ENCODE measurements around the gene PGD.

Gene PGD

DNA sequence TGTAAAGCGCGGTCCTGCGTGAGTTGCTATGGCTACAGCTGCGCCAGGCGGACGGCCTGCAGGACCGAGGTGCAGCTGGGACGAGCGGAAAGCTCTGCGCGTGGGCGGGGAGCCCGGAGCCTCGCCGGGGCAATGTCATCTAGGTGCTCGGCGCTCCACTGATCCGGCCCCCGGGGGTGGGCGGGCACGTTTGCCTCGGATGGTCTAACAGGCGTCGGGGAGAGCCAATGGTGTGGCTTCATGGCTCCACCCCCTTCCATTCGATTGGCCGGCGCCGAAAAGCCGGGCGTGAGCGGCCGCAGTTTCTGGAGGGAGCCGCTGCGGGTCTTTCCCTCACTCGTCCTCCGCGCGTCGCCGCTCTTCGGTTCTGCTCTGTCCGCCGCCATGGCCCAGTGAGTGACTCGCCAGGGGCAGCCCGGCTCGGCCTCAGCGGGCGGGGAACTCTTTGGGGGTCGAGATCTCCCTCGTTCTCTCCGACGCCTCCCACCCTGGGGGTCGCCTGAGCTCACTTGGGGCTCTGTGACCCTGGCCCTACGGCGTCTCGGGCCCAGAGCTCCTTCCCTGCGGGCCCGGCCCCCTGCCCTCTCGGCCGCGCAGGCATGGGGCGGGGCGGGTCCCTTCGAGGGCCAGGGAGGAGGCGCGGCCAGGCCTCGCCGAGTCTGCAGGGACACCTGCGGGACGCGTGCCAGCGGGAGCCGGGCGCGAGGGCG, at the start of gene PGD:
TSS of gene PGD (plus strand) at position 331 of the 710 bp plus-strand sequence. CDS start at position 385, 54 bp downstream.
- FAIRE-seq: peak; percentile 72
- DNase-seq (ENCODE audit: insufficient read length, low spot score): peak; percentile 99

DNA sequence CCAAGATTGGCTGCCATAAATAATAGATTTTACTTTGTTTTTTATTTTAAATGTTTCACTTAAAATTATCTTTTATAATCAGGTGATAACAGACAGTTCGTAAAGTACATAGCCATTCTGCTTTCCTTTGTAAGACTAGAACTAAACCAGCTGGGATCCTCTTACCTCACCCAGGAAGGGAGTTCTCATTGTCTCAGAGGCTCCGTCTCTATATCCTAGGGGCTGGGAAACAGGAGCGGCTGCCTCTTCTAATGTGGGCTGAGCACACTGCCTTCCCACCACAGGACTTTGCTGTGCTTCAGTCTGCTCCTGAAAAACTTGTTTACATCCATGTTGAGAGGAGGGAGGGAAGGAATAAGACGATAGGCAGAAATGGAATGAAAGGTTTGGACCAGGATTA, 45.6 kb upstream of the PGD start:
- FAIRE-seq (no peak), DNase-seq (ENCODE audit: insufficient read length, low spot score) (no peak)

DNA sequence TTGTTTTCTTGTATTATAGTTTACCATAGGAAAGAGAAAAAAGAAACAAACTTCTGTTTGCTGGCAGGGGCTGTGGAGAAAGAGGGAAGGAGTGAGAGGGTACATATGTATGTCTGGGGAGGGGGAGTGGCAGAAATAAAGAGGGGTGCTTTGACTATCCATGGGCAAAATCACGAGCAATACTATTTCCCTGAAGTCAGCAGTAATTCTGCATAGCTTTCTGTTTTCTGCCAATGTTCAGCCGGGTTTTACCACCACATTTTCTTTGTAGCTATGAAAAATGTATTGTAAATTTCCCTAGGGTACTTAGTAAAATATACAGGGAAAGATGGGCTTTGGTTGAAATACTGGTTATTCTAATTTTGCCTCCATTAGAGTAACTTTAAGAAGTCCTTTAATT, 45.2 kb upstream of the PGD start:
- no peak for DNase-seq (ENCODE audit: insufficient read length, low spot score)
- no peak for FAIRE-seq

DNA sequence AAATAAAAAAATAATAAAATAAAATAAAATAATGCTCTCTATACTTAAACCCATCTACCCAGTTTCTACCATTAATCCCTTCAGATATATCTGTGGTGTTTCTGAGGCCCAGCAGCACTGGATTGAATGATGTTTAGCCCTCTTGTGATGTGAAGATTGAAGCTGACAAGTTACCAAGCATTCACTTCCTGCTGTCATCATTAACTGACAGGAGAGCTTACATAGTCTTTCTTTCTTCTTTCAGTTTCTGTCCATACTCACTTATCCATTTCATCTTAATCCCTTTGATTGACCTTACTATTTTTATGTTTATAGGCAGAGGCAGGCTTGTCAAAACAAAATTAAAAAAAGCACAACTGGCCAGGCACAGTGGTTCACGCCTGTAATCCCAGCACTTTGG, 38.8 kb upstream of the PGD start:
- DNase-seq (ENCODE audit: insufficient read length, low spot score): no peak
- no peak for FAIRE-seq

DNA sequence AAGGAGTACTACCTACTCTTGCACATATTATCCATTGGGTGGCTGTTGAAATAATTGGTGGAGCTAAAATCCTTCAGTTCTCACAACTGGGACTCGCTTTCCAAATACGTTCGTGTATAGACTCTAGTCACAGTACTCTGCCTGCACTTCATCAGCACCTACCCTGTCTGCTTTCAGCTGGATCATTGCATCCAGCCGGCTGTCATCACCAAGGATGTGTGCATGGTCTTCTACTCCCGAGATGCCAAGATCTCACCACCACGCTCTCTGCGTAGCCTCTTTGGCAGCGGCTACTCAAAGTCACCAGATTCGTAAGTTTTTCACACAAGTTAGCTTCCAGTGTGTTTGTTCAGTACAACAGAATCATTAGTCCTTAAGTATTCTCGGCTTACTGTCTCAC, 37.3 kb upstream of the PGD start:
- DNase-seq (ENCODE audit: insufficient read length, low spot score): no peak
- no peak for FAIRE-seq

DNA sequence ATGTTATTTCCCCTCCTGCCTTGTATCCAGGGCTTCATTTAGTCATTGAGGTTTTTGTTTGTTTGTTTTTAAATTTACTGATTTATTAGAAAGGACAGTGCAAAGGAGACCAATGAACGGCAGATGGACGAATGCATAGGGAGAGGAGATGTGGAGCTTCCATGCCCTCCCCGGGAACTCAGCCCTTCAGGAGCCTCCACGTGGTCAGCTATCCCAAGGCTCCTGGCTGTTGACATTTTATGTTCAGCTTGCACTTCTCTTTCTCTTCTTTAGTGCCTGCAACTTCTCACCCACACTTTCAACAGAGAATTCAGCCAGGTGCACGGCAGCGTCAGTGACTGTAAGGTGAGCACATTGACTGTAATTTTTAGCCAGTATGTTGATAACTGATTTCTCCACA, 30.7 kb upstream of the PGD start:
- no peak for FAIRE-seq
- no peak for DNase-seq (ENCODE audit: insufficient read length, low spot score)

DNA sequence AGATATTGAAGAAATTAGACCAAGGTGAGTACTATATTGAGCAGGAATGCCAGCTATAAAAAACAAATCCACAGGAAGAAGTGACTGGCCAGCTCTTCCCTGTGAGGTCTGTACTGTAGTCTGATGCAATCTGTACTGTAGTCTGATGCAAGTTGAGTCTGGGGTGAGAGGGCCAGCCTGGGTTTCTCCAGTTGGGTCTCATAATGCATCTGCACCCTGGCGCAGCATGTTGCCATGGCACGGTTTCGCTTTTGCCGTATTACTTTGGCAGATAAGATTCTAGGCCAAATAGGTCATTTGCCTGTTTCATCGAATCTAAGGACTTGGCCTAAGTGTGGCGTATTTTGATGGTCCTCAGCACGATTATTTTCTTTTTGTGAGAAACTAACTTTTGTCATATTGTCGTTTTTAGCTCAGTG, 24.4 kb upstream of the PGD start:
- FAIRE-seq: no peak

DNA sequence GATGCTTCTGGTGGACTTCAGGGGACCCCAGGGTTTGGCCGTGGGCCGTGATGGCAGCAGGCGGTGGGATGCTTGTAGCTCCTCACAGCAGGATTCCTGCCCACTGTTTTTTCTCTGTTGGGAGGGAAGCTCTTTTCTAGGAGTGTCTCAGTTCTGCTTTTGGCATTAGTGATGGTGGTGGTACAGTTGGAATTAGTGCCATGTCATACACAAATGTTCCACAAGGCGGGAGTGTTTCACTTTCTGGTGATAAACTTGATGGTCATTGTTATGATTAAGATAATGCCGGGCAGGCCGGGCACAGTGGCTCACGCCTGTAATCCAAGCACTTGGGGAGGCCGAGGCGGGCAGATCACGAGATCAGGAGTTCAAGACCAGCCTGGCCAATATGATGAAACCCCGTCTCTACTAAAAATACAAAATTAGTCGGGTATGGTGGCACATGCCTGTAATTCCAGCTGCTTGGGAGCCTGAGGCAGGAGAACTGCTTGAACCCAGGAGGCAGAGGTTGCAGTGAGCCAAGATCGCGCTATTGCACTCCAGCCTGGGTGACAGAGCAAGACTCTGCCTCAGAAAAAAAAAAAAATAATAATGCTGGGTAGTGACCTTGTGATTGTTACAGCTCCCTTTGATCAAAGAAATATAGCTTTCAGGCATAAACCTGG, 21.4 kb upstream of the PGD start:
- FAIRE-seq (peak; percentile 48), DNase-seq (ENCODE audit: insufficient read length, low spot score) (peak; percentile 34)

More for the DNA sequence above, 24.4 kb upstream of the PGD start:
- DNase-seq (ENCODE audit: insufficient read length, low spot score): no peak

DNA sequence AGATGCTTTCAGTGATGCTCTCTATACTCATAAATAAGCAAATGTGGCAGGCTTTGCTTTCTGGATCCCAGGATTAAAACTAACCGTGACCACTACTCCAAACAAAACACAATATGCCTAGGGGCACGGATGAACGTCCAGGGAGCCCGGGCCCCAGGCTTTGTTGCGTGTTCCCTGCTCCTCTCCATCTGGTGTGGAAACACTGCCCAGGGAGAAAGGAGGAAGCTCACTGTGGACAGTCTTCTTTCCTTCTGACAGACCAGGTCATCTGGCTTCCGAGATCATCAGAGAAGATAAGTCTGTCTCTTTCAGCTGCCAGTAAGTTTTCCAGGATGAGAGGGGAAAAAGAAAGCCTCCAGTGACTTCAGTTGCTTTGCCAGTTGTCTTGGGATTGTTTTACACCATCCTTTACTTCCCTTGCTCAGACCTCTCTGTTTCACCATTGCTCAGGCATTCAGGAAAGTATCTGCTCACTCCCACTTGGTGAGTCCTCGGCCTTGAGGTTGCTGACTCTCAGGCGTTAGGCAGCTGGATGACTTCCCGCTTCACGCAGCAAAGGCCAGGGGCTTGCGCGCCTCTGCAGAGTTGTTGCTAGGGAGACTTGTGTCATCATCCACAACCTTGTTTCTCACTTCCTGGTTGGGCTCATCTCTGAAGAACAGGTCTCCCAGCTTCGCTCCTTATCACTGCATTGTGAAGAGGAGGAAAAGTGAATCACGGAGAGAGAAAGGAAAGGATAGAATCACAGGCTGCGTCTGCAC, 20.6 kb upstream of the PGD start:
- FAIRE-seq: no peak
- no peak for DNase-seq (ENCODE audit: insufficient read length, low spot score)

DNA sequence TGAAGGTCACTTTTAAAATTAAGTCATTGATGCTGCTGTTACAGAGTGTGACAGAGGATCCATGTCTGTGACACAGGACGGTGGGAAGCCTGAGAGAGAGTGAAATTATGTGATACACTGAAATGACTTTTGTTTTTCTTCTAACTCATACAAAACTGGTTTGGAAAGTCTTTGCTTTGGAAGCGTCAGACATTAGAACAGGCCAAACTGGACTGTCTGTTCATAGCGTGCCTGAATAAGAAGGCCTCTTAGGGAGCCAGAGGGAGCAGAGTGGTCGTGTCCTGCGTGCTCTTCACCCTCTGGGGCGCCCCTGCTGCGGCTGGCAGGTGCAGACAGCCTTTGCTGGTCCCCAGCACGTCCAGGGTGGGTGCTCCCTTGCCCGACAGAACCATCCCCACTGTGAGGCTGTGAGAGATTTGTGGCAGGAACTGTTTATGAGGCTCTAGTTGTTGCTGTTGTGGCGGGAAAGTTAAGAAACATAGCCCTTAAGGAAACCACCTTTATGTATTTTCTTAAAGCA, 19.7 kb upstream of the PGD start:
- FAIRE-seq: no peak
- DNase-seq (ENCODE audit: insufficient read length, low spot score): no peak

DNA sequence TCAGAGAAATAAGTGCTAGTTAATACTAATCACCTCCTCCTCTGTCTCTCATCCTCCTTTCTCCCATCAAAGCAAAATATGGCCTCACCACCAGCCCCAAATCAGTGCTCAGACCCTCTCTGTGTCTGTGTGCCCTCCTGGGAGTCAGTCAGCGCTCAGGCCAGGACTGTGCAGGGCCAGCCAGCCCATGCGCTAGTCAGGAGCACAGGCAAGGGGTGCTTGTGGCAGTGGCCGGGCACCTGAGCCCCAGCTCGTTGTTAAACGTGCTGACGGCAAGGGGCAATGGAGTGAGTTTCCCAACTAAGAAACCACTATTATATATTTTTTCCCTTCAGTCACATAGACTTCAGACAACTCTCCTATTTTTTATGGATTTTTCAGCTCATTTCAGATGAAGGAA, 19.2 kb upstream of the PGD start:
- no peak for FAIRE-seq
- no peak for DNase-seq (ENCODE audit: insufficient read length, low spot score)

DNA sequence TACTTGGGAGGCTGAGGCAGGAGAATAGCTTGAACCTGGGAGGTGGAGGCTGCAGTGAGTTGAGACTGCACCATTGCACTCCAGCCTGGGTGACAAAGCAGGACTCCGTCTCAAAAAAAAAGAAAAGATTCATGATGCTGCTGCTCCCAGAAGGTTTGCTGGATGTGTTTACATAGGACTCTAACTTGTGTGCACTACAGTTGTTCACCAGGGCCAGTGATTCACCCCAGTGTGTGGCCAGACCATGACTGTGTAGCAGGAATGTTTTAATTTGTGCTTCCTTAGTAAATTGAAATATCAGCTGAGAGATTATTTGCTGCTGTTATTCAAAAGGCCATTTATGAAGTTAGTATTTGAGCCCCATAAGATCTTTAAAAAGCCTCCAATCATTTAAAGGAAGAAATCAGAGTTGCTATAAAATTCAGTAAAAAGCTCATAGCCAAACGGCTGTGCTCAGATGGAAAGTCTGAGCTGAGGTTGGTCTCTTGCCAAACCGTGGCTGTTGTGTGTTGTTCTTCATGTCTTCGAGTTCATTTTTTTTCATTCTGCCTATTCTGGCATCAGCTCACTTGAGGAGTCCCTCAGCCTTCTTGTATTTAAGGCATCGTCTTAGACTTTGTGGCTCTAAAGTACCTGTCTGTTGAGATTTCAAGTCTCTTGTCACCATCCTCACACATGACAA, 18.1 kb upstream of the PGD start:
- no peak for FAIRE-seq
- DNase-seq (ENCODE audit: insufficient read length, low spot score): no peak

DNA sequence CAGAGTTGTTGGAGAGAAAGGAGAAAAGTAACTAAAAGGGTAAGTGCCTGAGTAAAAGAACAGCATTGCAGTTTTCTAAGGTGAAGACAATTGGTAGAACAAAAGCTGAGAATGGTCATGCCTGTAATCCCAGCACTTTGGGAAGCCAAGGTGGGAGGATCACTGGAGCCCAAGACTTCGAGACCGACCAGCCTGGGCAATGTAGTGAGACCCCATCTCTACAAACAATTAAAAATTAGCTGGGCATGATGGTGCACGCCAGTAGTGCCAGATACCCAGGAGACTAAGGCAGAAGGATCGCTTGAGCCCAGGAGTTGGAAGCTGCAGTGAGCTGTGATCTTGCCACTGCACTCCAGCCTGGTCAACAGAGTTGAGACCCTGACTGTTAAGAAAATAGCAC, 15.2 kb upstream of the PGD start:
- DNase-seq (ENCODE audit: insufficient read length, low spot score): no peak
- no peak for FAIRE-seq

DNA sequence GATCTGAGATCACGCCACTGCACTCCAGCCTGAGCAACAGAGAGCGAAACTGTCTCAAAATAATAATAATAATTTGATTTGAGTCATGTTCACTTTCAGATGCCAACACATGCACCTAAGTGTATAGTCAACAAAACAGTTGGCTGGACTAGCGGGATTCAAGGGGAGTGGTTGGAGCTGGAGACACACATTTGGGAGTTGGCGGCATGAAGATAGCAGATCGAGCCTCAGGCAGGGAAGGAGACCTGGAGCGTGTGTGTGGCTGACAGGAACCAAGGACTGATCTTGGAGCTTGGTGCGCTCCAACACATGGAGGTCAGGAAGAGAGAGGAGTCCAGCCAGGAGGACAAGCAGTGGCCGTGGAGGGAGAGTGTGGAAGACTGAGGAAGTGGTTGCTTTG, 14.6 kb upstream of the PGD start:
- FAIRE-seq (no peak), DNase-seq (ENCODE audit: insufficient read length, low spot score) (no peak)

DNA sequence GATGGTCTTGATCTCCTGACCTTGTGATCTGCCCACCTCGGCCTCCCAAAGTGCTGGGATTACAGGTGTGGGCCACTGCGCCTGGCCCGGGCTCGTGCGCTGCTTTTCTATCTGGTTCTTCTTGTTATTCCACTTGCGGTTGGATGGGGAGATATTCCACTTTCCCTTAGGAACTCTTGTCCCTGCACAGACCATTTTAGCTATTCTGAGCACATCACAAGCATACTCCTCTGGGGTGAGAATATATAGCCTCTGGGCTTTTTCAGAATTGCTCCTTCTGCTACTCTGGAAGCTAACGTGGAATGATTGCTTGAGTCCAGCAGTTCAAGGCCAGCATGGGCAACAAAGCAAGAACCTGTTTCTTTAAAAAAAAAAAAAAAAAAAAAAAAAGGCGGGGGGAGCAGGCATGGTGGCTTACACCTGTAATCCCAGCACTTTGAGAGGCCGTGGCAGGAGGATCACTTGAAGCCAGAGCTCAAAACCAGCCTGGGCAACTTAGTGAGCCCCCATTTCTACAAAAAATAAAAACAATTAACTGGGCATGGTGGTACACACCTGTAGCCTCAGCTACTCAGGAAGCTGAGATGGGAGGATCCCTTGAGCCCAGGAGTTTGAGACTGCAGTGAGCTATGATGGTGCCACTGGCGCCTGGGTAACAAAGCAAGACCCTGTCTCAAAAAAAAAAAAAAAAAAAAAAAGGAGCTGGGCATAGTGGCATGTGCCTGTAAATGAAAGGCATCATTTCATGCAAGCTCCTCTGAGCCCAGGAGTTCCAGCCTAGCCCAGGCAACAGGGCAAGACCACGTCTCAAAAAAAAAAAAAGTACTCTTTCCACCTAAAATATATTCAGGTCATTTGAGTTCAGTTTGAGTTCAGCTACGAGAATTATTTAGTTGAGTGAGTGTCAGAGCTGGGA, 11.8 kb upstream of the PGD start:
- DNase-seq (ENCODE audit: insufficient read length, low spot score) (no peak), FAIRE-seq (no peak)

DNA sequence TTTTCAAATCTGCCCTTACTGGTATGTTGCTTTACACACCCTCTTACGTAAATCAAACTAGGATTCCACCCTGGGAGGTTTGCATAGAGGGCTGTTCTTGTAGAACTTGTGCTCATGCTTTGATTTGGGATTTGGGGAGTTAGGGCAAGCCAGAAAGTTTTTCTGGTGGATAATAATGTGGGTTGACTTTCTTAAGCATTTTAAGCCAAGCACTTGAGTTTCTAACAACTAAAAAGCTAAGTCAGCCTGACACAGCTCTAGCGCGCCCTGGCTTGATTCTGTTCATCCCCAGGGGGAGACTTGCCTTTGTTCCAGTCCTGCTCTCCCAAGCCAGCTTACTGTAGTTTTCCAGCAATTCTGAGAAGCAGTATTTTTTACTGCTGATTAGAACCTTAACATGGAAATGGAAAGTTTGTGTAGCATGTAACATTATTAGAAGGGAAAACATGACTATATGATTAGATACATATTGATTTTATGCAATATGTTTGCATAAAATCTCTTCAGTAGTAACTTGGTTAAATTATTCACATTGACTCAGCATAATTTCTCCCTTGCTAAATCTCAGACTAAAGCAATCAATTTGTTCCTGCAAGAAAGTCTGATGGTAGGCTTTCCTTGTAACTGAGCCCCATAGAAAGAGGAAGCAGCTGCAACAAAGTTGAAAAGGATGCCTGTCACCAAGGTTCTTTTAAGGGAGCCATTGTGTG, 11.0 kb upstream of the PGD start:
- DNase-seq (ENCODE audit: insufficient read length, low spot score) (no peak), FAIRE-seq (peak; percentile 26)

DNA sequence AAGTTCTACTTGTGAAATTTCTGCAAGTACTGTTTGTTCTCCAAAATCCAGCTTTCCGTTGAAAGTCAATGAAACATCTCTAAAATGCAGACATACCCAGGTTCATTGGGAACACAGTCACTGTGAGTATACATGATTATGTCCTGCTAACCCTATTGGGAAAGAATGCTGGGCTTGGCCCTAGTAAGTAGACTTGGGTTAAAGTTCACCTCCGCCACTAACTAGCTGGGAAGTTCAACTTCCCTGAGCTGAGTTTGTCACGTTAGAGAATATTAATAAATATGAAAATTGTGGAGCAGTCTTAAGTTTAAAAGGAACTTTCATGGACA, 10.5 kb upstream of the PGD start:
- DNase-seq (ENCODE audit: insufficient read length, low spot score) (no peak), FAIRE-seq (no peak)

DNA sequence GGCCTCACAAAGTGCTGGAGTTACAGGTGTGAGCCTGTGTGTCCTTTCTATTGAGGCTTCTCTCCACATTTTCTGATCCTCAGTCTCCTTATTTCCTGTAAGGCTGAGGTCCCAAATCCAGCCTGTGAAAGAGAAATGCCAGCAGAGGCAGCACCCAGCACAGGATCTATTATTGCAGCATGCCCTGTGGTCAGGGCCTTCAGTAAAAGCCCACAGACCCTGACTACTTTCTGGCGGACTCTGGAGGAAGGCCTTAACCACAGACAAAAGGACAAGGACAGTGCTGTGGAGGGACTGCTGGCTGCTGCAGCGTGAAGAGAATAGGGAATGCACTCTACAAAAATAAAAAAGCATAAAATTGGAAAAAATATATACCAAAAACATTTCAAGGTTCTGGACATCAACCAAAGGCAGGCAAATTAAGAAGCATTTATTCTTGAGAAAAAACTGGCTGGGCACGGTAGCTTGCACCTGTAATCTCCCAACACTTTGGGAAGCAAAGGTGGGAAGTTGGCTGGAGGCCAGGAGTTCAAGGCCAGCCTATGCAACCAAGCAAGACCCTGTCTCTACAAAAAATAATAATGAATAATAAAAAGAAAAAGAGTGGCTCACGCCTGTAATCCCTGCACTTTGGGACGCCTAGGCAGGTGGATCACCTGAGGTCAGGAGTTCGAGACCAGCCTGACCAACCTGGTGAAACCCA, 9.4 kb upstream of the PGD start:
- no peak for DNase-seq (ENCODE audit: insufficient read length, low spot score)

DNA sequence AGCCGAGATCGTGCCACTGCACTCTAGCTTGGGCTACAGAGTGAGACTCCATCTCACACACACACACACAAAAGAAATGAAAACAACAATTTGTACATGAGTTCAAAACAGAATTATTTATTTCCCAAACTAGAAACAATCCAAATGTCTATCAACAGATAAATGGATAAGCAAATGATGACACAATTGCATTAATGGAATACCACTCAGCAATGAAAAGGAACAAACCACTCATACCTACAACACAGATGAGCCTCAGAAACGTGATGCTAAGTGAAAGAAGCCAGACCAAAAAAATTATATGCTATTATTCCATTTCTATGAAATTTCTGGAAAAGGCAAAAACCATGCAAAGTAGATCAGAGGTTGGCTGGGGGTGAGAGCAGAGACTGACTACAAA, 2.0 kb upstream of the PGD start:
- FAIRE-seq: no peak
- no peak for DNase-seq (ENCODE audit: insufficient read length, low spot score)

More for the DNA sequence above, 9.4 kb upstream of the PGD start:
- FAIRE-seq: no peak

All from GM19239 (cell line).